K562 (cell line): ENCODE measurements around the gene RAD23B.

Experiments used
- HINFP ChIP-seq: fragments of 450-650 bp; conservative IDR thresholded peaks from 2 replicates; pipeline ENCODE4 v1.6.1; 2016; ENCODE audit warnings: missing genetic modification characterization, low read depth, mild to moderate bottlenecking, control low read depth, missing compliant biosample characterization
- RCOR1 ChIP-seq, 2 experiments: IDR thresholded peaks; 2 replicates each; pipeline ENCODE4 v1.6.1; 2012; ENCODE audit warnings: low read depth in 2 of 2, low read length in 2 of 2, borderline replicate concordance in 1 of 2, improper control_type of control experiment in 1 of 2

GRCh38 chr9:107316795-107317661 is 33.9 kb downstream of the RAD23B start:
- TF ChIP-seq RCOR1 (IDR thresholded peaks at IDR 0.05; ENCODE audit: borderline replicate concordance in 1 of 2, low read depth in 2 of 2, low read length in 2 of 2), result no peak
- TF ChIP-seq HINFP, result no peak
